Spleen (tissue), 11 donors: Measurements from ENCODE around the gene LSMEM2. TPM values are rescaled to one million over a fixed set of nuclear protein-coding genes. Genes with fewer than 3 reads are reported as not detected.
A peak's percentile ranks its signal among the peaks of the same experiment; 100 is the strongest.

Experiments used
- DNase-seq: peaks from one replicate; pipeline ENCODE4 v3.0.0-alpha.2; 2020
- H3K27ac ChIP-seq, 8 donors: fragments of 200-600 bp; sonication (generic) in 7 of 8; 1 replicate in 4 of 8; 2 replicates in 4 of 8; pipeline versions ENCODE4 v1.5.0 to v1.8.0; 2016 to 2021; ENCODE audit warnings: inconsistent platforms in 4 of 8, mild to moderate bottlenecking in 4 of 8, moderate library complexity in 1 of 8
- H3K27me3 ChIP-seq, 7 donors: fragments of 200-600 bp; sonication (generic) in 6 of 7; replicated peaks in 1 of 7; 1 replicate in 4 of 7; 2 replicates in 3 of 7; pipeline versions ENCODE4 v1.5.0 to v1.8.0; 2016 to 2021; ENCODE audit warnings: inconsistent platforms in 3 of 7, mild to moderate bottlenecking in 1 of 7
- H3K36me3 ChIP-seq, 6 donors: fragments of 200-600 bp; sonication (generic) in 5 of 6; 1 replicate in 4 of 6; 2 replicates in 2 of 6; pipeline versions ENCODE4 v1.5.0 to v1.8.0; 2016 to 2021; ENCODE audit warnings: inconsistent platforms in 2 of 6
- H3K4me1 ChIP-seq, 6 donors: fragments of 200-600 bp; sonication (generic) in 5 of 6; 1 replicate in 3 of 6; 2 replicates in 3 of 6; pipeline versions ENCODE4 v1.5.0 to v1.8.0; 2016 to 2021; ENCODE audit warnings: inconsistent platforms in 3 of 6
- H3K4me3 ChIP-seq, 8 donors: fragments of 200-600 bp; sonication (generic) in 7 of 8; 1 replicate in 4 of 8; 2 replicates in 4 of 8; pipeline versions ENCODE4 v1.5.0 to v1.8.0; 2016 to 2021; ENCODE audit warnings: inconsistent platforms in 4 of 8, mild to moderate bottlenecking in 4 of 8, moderate library complexity in 2 of 8
- H3K9me3 ChIP-seq, 8 donors: fragments of 200-600 bp; sonication (generic) in 7 of 8; 1 replicate in 4 of 8; 2 replicates in 4 of 8; pipeline versions ENCODE4 v1.5.0 to v1.8.0; 2016 to 2021; ENCODE audit warnings: inconsistent platforms in 4 of 8
- POLR2A ChIP-seq, 3 donors: fragments of 450-650 bp; IDR thresholded peaks; one replicate each; pipeline ENCODE4 v1.5.1; 2017; ENCODE audit warnings: antibody characterized with exemption in 3 of 3, mild to moderate bottlenecking in 1 of 3
- POLR2AphosphoS5 ChIP-seq, 3 donors: sonication (generic); formaldehyde crosslinking; IDR thresholded peaks; one replicate each; pipeline ENCODE4 v1.5.1; 2017; ENCODE audit warnings: antibody characterized with exemption in 3 of 3
- WGBS, 5 donors: extraction: QIAGEN DNeasy Blood & Tissue Kit in 3 of 5; methylation state at CpG; one replicate each; pipeline versions ENCODE4 v1.1.5 to v1.1.7; 2013 to 2018; 5-methylcytosine and 5-hydroxymethylcytosine counted together
- intact Hi-C: fragments of 100-400 bp; cut with DNase I; formaldehyde crosslinking; loops from one replicate; pipeline ENCODE4 v1.15.0; 2023; ENCODE audit warnings: low total_unique reads
- polyA plus RNA-seq, 3 donors: library from polyadenylated mRNA; stranded (reverse); fragments of 200-250 nt; gene quantifications; one replicate each; pipeline ENCODE4 v1.2.1, GENCODE V29; 2013
- total RNA-seq, 7 donors: library from RNA; depleted of rRNA in 3 of 7; stranded (reverse); fragments of >200 nt in 3 of 7; fragmentation: NEBNext Ultra II Directional in 4 of 7; extraction: Animal tissue kit (Norgen Biotek cat#: 25700) in 4 of 7; gene quantifications; one replicate each; pipeline versions ENCODE4 v1.1.0 to v1.2.1, GENCODE V29; 2016 to 2021
- TF ChIP-seq, protein P1 (sequence below), 11 experiments: fragments of 200-600 bp in 7 of 11; fragments of 450-650 bp in 4 of 11; sonication (generic) in 4 of 11; IDR thresholded peaks in 8 of 11; conservative IDR thresholded peaks in 3 of 11; 1 replicate in 7 of 11; 2 replicates in 4 of 11; pipeline versions ENCODE4 v1.4.0 to v1.8.0; 2016 to 2021; ENCODE audit warnings: antibody characterized with exemption in 11 of 11, inconsistent platforms in 4 of 11, mild to moderate bottlenecking in 1 of 11
- donor health status: healthy with polysubstance abuse.
- donor health status: DM: no; HTN: no; CAD: no; lungs with moderate emphysema.
- donor health status: DM: no; HTN: no; CAD: no.
- donor health status: Bipolar disorder and iron deficiency.
- donor health status: healthy.
- donor health status: DM: no; HTN: no; CAD: no.
- donor health status: DM: yes; HTN: yes; CAD: no.

Gene LSMEM2
- total and polyA plus RNA-seq, 10 donors = 0.06 to 0.46 (median 0.24) TPM; not detected in 6

- peak overlapping the region in 1 of 8 donors; percentile 84 for H3K27ac ChIP-seq
- peaks cover 0 to 19% (median 15%) of the 10 kb centered on the region in 6 donors for H3K36me3 ChIP-seq
- no peak for DNase-seq
- H3K4me1 ChIP-seq = peaks cover 11 to 80% (median 42%) of the 10 kb centered on the region in 6 donors
- no peak for TF ChIP-seq POLR2A (IDR thresholded peaks at IDR 0.05)
- peak in 1 of 3 donors; percentile 22 for TF ChIP-seq POLR2AphosphoS5 (IDR thresholded peaks at IDR 0.05)
- TF ChIP-seq, protein P1, sequence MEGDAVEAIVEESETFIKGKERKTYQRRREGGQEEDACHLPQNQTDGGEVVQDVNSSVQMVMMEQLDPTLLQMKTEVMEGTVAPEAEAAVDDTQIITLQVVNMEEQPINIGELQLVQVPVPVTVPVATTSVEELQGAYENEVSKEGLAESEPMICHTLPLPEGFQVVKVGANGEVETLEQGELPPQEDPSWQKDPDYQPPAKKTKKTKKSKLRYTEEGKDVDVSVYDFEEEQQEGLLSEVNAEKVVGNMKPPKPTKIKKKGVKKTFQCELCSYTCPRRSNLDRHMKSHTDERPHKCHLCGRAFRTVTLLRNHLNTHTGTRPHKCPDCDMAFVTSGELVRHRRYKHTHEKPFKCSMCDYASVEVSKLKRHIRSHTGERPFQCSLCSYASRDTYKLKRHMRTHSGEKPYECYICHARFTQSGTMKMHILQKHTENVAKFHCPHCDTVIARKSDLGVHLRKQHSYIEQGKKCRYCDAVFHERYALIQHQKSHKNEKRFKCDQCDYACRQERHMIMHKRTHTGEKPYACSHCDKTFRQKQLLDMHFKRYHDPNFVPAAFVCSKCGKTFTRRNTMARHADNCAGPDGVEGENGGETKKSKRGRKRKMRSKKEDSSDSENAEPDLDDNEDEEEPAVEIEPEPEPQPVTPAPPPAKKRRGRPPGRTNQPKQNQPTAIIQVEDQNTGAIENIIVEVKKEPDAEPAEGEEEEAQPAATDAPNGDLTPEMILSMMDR (IDR thresholded peaks at IDR 0.05 in 8 of 11, conservative IDR thresholded peaks at IDR 0.05 in 3 of 11) = no peak
- intact Hi-C loops = no loop called here
- no peaks in the 10 kb centered on the region for H3K9me3 ChIP-seq
- peaks cover 0 to 18% (median 0%) of the 10 kb centered on the region in 7 donors for H3K27me3 ChIP-seq
- H3K4me3 ChIP-seq = no peak overlapping the region
- 83 to 92% (median 90%) methylated on average over 7 of the region's 7 CpGs for WGBS, 5 donors
These were observed 16.1 kb upstream of the LSMEM2 start for GRCh38 chr3:50262778-50263177.

DNA sequence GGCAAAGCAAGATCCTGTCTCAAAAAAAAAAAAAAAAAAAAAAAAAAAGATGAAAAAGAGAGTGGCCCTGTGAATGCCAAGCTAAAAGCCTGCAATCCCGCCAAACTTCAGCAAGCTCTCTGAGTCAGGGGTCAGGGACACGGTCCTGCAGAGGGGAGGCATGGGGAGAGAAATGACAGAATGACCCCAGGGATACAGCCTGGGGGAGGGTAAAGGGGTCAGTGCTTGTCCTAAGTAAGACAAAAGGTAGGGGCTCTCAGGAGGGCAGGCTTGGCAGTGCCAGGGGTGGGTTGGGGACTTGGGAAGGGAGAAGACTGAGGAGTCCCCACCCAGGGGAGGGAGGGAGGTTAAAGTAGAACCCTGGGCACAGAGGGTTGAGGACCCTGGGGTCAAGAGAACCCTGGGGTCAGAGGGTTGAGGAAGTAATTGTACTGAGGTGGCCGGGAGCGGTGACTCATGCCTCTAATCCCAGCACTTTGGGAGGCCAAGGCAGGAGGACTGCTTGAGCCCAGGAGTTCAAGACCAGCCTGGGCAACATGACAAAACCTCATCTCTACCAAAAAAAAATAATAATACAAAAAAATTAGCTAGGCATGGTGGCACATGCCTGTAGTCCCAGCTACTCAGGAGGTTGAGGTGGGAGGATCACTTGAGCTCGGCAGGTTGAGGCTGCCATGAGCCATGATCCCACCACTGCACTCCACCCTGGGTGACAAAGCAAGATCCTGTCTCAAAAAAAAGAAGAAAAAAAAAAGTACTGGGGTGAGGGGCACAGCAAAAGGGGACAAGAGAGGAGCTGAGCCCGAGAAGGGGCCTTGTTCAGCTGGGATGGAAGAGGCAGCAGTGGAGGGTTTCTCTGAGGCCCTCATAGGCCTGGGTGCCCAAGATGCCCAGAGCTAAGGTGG lies 15.2 kb upstream of the LSMEM2 start:
- DNase-seq = no peak
- Histone ChIP-seq H3K9me3 (no peaks in the 10 kb centered on the region), H3K4me3 (no peak overlapping the region), H3K4me1 (peaks cover 16 to 80% (median 44%) of the 10 kb centered on the region in 6 donors), H3K27me3 (peaks cover 0 to 24% (median 0%) of the 10 kb centered on the region in 7 donors), H3K27ac (peak overlapping the region in 7 of 8 donors; percentile 9 to 84 (median 74)), H3K36me3 (peaks cover 0 to 10% (median 5%) of the 10 kb centered on the region in 6 donors)
- 49 to 81% (median 72%) methylated on average over 6 of the region's 6 CpGs for WGBS, 5 donors
- intact Hi-C loops = no loop called here
- TF ChIP-seq POLR2AphosphoS5 (IDR thresholded peaks at IDR 0.05) (no peak), POLR2A (IDR thresholded peaks at IDR 0.05) (no peak)
- TF ChIP-seq, protein P1 (IDR thresholded peaks at IDR 0.05 in 8 of 11, conservative IDR thresholded peaks at IDR 0.05 in 3 of 11) = no peak

DNA sequence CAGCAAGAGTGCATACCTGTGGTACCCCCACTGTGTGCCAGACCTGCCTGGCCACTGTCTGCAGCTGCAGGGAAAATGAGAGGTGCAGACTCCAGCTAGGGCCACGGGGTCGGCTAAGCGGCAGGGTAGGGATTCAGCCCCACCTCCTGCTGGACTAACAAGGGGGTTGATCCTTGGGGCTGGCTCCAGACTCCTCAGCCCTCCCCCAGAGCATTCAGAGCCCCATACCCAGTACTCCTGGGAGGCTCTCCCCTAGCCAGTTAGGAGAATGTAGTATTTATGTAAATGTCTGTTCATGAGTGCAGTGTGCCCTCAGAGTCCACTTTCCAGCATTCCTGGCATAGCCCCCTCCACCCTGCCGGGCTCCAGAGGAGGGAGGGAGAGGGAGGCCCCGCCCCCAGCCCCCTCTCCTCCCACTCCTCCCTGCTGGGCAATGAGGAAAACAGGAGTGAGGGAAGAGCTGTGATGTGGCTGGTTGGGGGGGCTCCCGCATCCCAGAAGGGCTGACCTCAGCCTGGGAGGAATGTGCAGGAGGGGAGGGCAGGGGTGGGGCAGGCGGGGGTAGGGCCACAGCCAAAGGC lies 14.4 kb upstream of the LSMEM2 start:
- no peak for DNase-seq
- TF ChIP-seq POLR2A (IDR thresholded peaks at IDR 0.05) (no peak), POLR2AphosphoS5 (IDR thresholded peaks at IDR 0.05) (peak in 2 of 3 donors; percentile 21 to 29)
- TF ChIP-seq, protein P1 (IDR thresholded peaks at IDR 0.05 in 8 of 11, conservative IDR thresholded peaks at IDR 0.05 in 3 of 11) = no peak
- H3K36me3 ChIP-seq = peaks cover 0 to 2% (median under 1%) of the 10 kb centered on the region in 6 donors
- intact Hi-C loops = no loop called here
- H3K27ac ChIP-seq = peak overlapping the region in 7 of 8 donors; percentile 9 to 84 (median 74)
- peaks cover 0 to 24% (median 0%) of the 10 kb centered on the region in 7 donors for H3K27me3 ChIP-seq
- H3K9me3 ChIP-seq = no peaks in the 10 kb centered on the region
- 59 to 79% (median 64%) methylated on average over 4 to 7 of the region's 7 CpGs for WGBS, 5 donors
- peaks cover 11 to 80% (median 40%) of the 10 kb centered on the region in 6 donors for H3K4me1 ChIP-seq
- no peak overlapping the region for H3K4me3 ChIP-seq
